Measurements from ENCODE around the gene TSPY3. TPM values are rescaled to one million over a fixed set of nuclear protein-coding genes. Genes with fewer than 3 reads are reported as not detected.

TSPY3 gene
- not detected in 5 replicates for total RNA-seq (2022; extraction: Qiagen RNA extraction; ENCODE audit: low read depth)

GRCh38 chrY:9398121-9398520 lies at the start of gene TSPY3:
Gene TSPY3 (plus strand): TSS chrY:9398421. CDS start chrY:9398467, 46 bp downstream.

DNA sequence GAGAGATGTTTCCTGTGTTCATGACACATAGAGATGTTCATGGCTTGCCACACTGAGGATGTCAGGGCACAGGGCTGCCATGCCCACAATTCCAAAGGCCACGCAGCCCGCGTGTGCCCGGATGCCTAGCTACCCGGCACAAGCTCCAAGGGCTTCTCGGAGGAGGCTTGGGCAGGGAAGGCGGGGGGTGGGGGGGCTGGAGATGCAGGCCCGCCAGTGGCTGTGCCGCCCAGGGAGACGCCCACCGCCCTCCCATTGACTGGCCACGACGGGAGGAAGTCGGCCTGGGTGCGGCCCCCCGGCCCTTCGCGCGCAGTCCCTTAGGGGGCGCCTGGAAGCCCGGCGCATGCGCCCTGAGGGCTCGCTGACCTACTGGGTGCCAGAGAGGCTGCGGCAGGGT lies 40.7 kb upstream of the TSPY3 start, which contains the start of gene TSPY8:
Gene TSPY8 (plus strand): TSS at position 301 of the 400 bp plus-strand sequence. CDS start 46 bp downstream, at position 347.

Other genes starting within 250 kb of the TSPY3 start
- gene TSPY4, start 61.0 kb upstream of the TSPY3 start, total RNA-seq (2022; extraction: Qiagen RNA extraction; ENCODE audit: low read depth) = not detected in 5 replicates
- gene TSPY8, start 40.6 kb upstream of the TSPY3 start, total RNA-seq (2022; extraction: Qiagen RNA extraction; ENCODE audit: low read depth) = not detected in 5 replicates
- gene TSPY1, start 68.5 kb downstream of the TSPY3 start, total RNA-seq (2022; extraction: Qiagen RNA extraction; ENCODE audit: low read depth) = not detected in 5 replicates
- gene TSPY9, start 88.8 kb downstream of the TSPY3 start, total RNA-seq (2022; extraction: Qiagen RNA extraction; ENCODE audit: low read depth) = not detected in 5 replicates
- not detected in 5 replicates for gene TSPY10, start 129.5 kb downstream of the TSPY3 start, total RNA-seq (2022; extraction: Qiagen RNA extraction; ENCODE audit: low read depth)